Measurements from ENCODE around the gene SLC16A4.
"Not testable (repeated sequence)": the region's sequence is repeated elsewhere in the genome, so short reads cannot be mapped to it uniquely, and the experiment has no call there.

The SLC16A4 gene

GRCh38 chr1:110409316-110409715 lies 18.5 kb upstream of the SLC16A4 start:
- no peak for DNase-seq (ENCODE audit: low read depth in 2 of 2)

GRCh38 chr1:110408488-110408887 lies 17.7 kb upstream of the SLC16A4 start:
- DNase-seq (ENCODE audit: low read depth in 2 of 2), result no peak

- peak; percentile 83 for DNase-seq (ENCODE audit: low read depth in 2 of 2)
Measured at GRCh38 chr1:110407260-110408210, 16.7 kb upstream of the SLC16A4 start, which contains the start of gene LAMTOR5. Gene LAMTOR5, minus strand, starts transcription at chr1:110407694. Its CDS starts 74 bp downstream, at chr1:110407620.

- not testable (repeated sequence) for DNase-seq (ENCODE audit: low read depth in 2 of 2)
Measured at GRCh38 chr1:110406407-110406806, 15.6 kb upstream of the SLC16A4 start.

- no peak for DNase-seq (ENCODE audit: low read depth in 2 of 2)
Measured at GRCh38 chr1:110404401-110404800, 13.6 kb upstream of the SLC16A4 start.

- DNase-seq (ENCODE audit: low read depth in 2 of 2), result no peak
Measured at GRCh38 chr1:110403805-110404204, 13.0 kb upstream of the SLC16A4 start.

GRCh38 chr1:110396259-110396958 lies 5.6 kb upstream of the SLC16A4 start:
- not testable (repeated sequence) for DNase-seq (ENCODE audit: low read depth in 2 of 2)

GRCh38 chr1:110394493-110394820 lies 3.6 kb upstream of the SLC16A4 start:
- DNase-seq (ENCODE audit: low read depth in 2 of 2), result no peak

- DNase-seq (ENCODE audit: low read depth in 2 of 2), result peak in 1 of 2 experiments; percentile 34
Measured at GRCh38 chr1:110393691-110394492, 3.1 kb upstream of the SLC16A4 start.

GRCh38 chr1:110393286-110393685 lies 2.5 kb upstream of the SLC16A4 start:
- DNase-seq (ENCODE audit: low read depth in 2 of 2), result no peak

- no peak for DNase-seq (ENCODE audit: low read depth in 2 of 2)
Measured at GRCh38 chr1:110390096-110390495, 730 bp downstream of the SLC16A4 start.

GRCh38 chr1:110387048-110387754 lies 3.6 kb downstream of the SLC16A4 start:
- no peak for DNase-seq (ENCODE audit: low read depth in 2 of 2)

- DNase-seq (ENCODE audit: low read depth in 2 of 2), result no peak
Measured at GRCh38 chr1:110385369-110385768, 5.5 kb downstream of the SLC16A4 start.

- DNase-seq (ENCODE audit: low read depth in 2 of 2), result no peak
Measured at GRCh38 chr1:110384581-110385321, 6.1 kb downstream of the SLC16A4 start.

GRCh38 chr1:110383251-110383990 lies 7.4 kb downstream of the SLC16A4 start:
- no peak for DNase-seq (ENCODE audit: low read depth in 2 of 2)

- DNase-seq (ENCODE audit: low read depth in 2 of 2), result peak in 1 of 2 experiments; percentile 32
Measured at GRCh38 chr1:110380672-110381283, 10.0 kb downstream of the SLC16A4 start.

- no peak for DNase-seq (ENCODE audit: low read depth in 2 of 2)
Measured at GRCh38 chr1:110375490-110375889, 15.3 kb downstream of the SLC16A4 start.

- DNase-seq (ENCODE audit: low read depth in 2 of 2), result no peak
Measured at GRCh38 chr1:110370827-110371226, 20.0 kb downstream of the SLC16A4 start.

GRCh38 chr1:110364221-110364620 lies 26.6 kb downstream of the SLC16A4 start:
- no peak for DNase-seq (ENCODE audit: low read depth in 2 of 2)

Data from fibroblast of skin of left quadriceps (primary cell).